PC-3 (cell line): ENCODE data around the gene OXSR1. TPM values are rescaled to one million over a fixed set of nuclear protein-coding genes. Genes with fewer than 3 reads are reported as not detected.

Experiments
- ATAC-seq: fragments of 200-7000 bp; cut with Tn5 transposase; 2 replicates; pipeline ENCODE4 v1.9.1; 2020; ENCODE audit warnings: mild to moderate bottlenecking, moderate library complexity
- BruUV-seq: library from RNA; stranded (reverse); fragments of 400-500 nt; replicated peaks from 2 replicates; lab custom pipeline; 2021; lab: Mats Ljungman, UMichigan
- CTCF ChIA-PET: fragments of 300-600 bp; sonication (Branson Sonifier 250); formaldehyde crosslinking; loops from one replicate; lab custom pipeline; 2022; ENCODE audit warnings: antibody characterized with exemption; lab: Charles Lee
- POLR2A ChIA-PET: fragments of 300-600 bp; sonication (Branson Sonifier 250); formaldehyde crosslinking; loops from one replicate; lab custom pipeline; 2022; ENCODE audit warnings: antibody characterized with exemption; ENCODE audit not compliant: unreplicated experiment; lab: Charles Lee
- DNase-seq: peaks from one replicate; pipeline ENCODE4 v3.0.0-alpha.2; 2015
- H2AFZ ChIP-seq: fragments of 300-600 bp; sonication (generic); 2 replicates; pipeline ENCODE4 v1.6.0; 2016; ENCODE audit warnings: antibody characterized with exemption, low read length
- H3F3A ChIP-seq: fragments of 300-600 bp; sonication (generic); one replicate; pipeline ENCODE4 v1.6.0; 2017; ENCODE audit warnings: antibody characterized with exemption, low read length, control low read depth, mild to moderate bottlenecking; ENCODE audit not compliant: unreplicated experiment
- H3K27ac ChIP-seq: fragments of 300-600 bp; sonication (generic); 2 replicates; pipeline ENCODE4 v1.5.1; 2016; ENCODE audit warnings: mild to moderate bottlenecking, low read length
- H3K27me3 ChIP-seq: fragments of 300-600 bp; sonication (generic); 2 replicates; pipeline ENCODE4 v1.6.1; 2016; ENCODE audit warnings: low read length, mixed read lengths
- H3K36me3 ChIP-seq: fragments of 300-600 bp; sonication (generic); 2 replicates; pipeline ENCODE4 v1.6.1; 2016; ENCODE audit warnings: low read depth, mixed run types, low read length, mixed read lengths
- H3K4me1 ChIP-seq: fragments of 300-600 bp; sonication (generic); 2 replicates; pipeline ENCODE4 v1.5.1; 2016; ENCODE audit warnings: low read length; ENCODE audit not compliant: insufficient read depth
- H3K4me2 ChIP-seq: fragments of 300-600 bp; sonication (generic); 2 replicates; pipeline ENCODE4 v1.6.0; 2016; ENCODE audit warnings: low read length
- H3K4me3 ChIP-seq: fragments of 300-600 bp; sonication (generic); 2 replicates; pipeline ENCODE4 v1.5.1; 2016; ENCODE audit warnings: mild to moderate bottlenecking, low read length, mixed read lengths
- H3K79me2 ChIP-seq: fragments of 300-600 bp; sonication (generic); 2 replicates; pipeline ENCODE4 v1.6.1; 2017; ENCODE audit warnings: low read length, mixed read lengths
- H3K9ac ChIP-seq: fragments of 300-600 bp; sonication (generic); 2 replicates; pipeline ENCODE4 v1.6.0; 2016; ENCODE audit warnings: mild to moderate bottlenecking, low read length
- H3K9me2 ChIP-seq: fragments of 300-600 bp; sonication (generic); replicated peaks from 2 replicates; pipeline ENCODE4 v1.6.1; 2016; ENCODE audit warnings: mixed run types, low read length, mixed read lengths
- H3K9me3 ChIP-seq: fragments of 300-600 bp; sonication (generic); 2 replicates; pipeline ENCODE4 v1.6.1; 2016; ENCODE audit warnings: low read length, mixed read lengths
- H4K20me1 ChIP-seq: fragments of 300-600 bp; sonication (generic); 2 replicates; pipeline ENCODE4 v1.6.1; 2016; ENCODE audit warnings: low read length, mixed read lengths
- CTCF ChIP-seq: fragments of 300-600 bp; sonication (generic); conservative IDR thresholded peaks from 2 replicates; pipeline ENCODE4 v1.5.1; 2017; ENCODE audit warnings: antibody characterized with exemption, low read depth, mild to moderate bottlenecking, low read length
- EZH2 ChIP-seq: fragments of 300-600 bp; sonication (generic); IDR thresholded peaks from one replicate; pipeline ENCODE4 v1.6.1; 2017; ENCODE audit warnings: antibody characterized with exemption, mild to moderate bottlenecking, low read length; ENCODE audit not compliant: unreplicated experiment
- EZH2phosphoT487 ChIP-seq: fragments of 300-600 bp; sonication (generic); IDR thresholded peaks from 2 replicates; pipeline ENCODE4 v1.6.1; 2018; ENCODE audit warnings: mild to moderate bottlenecking, antibody characterized with exemption, low read length, borderline replicate concordance
- intact Hi-C: fragments of 100-400 bp; cut with micrococcal nuclease; formaldehyde crosslinking; loops from 2 replicates; pipeline ENCODE4 v1.9.0; 2023
- total RNA-seq: library from RNA; depleted of rRNA; stranded (reverse); fragments of >200 nt; gene quantifications from 2 replicates; pipeline ENCODE4 v1.2.3, GENCODE V29; 2014

The OXSR1 gene
- total RNA-seq, 1 experiment from 2014 or later: 42.2 TPM

DNA sequence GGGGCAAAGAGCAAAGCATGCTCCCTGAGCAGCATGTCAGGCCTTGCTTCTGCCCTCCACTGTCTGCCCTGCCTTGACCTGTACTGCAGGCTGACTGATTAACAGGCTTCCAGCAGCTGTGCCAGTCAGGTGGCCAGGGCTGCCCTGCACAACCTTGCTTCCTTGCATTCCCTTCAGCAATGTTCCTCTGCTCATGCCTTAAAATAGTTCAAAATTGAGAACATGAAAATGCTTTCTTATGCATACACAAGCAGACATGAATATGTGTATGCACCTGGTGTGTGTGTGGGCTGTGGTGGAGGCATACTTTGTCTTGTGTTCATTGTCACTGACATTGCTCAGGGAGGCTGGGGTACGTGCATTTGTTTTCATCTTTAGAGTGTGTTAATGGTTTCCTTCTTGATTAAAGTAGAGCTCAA, 99.0 kb downstream of the OXSR1 start:
- Histone ChIP-seq H3K4me1 (no peaks in the 10 kb centered on the region), H3K9ac (no peak overlapping the region), H3K4me2 (no peak overlapping the region), H3K9me3 (no peaks in the 10 kb centered on the region), H3F3A (no peaks in the 10 kb centered on the region), H3K27me3 (no peaks in the 10 kb centered on the region), H4K20me1 (no peaks in the 10 kb centered on the region), H2AFZ (no peak overlapping the region), H3K79me2 (no peaks in the 10 kb centered on the region), H3K27ac (no peak overlapping the region), H3K9me2 (no peaks in the 10 kb centered on the region), H3K4me3 (no peak overlapping the region), H3K36me3 (peaks cover 5% of the 10 kb centered on the region; the same call in 1 of the 2 replicates)
- POLR2A ChIA-PET: no interaction called here
- DNase-seq (no peak), ATAC-seq (peak; percentile 17; the same call in 1 of the 2 replicates)
- TF ChIP-seq CTCF (no peak), EZH2 (no peak), EZH2phosphoT487 (no peak)
- CTCF ChIA-PET: interaction anchor here (1.6 kb wide), 1 partner anchor 82 kb away, joined by 3 read pairs; the partner anchor contains the start of gene XYLB
- BruUV-seq: no TSS peak
- intact Hi-C loops: no loop called here

GRCh38 chr3:38264779-38265178, 99.4 kb downstream of the OXSR1 start:
- H3K9me2 ChIP-seq: no peaks in the 10 kb centered on the region
- H3F3A ChIP-seq: no peaks in the 10 kb centered on the region
- H3K4me1 ChIP-seq: no peaks in the 10 kb centered on the region
- DNase-seq (no peak), ATAC-seq (no peak; the same call in 1 of the 2 replicates)
- H3K27me3 ChIP-seq: no peaks in the 10 kb centered on the region
- no peaks in the 10 kb centered on the region for H3K9me3 ChIP-seq
- H3K4me2 ChIP-seq: no peak overlapping the region
- H3K4me3 ChIP-seq: no peak overlapping the region
- no TSS peak for BruUV-seq
- CTCF ChIA-PET: interaction anchor here (1.6 kb wide), 1 partner anchor 82 kb away, joined by 3 read pairs; the partner anchor contains the start of gene XYLB
- TF ChIP-seq EZH2phosphoT487 (no peak), EZH2 (no peak), CTCF (no peak)
- H3K9ac ChIP-seq: no peak overlapping the region
- no peak overlapping the region for H3K27ac ChIP-seq
- intact Hi-C loops: no loop called here
- H4K20me1 ChIP-seq: no peaks in the 10 kb centered on the region
- H3K36me3 ChIP-seq: peaks cover 5% of the 10 kb centered on the region; the same call in 1 of the 2 replicates
- H2AFZ ChIP-seq: no peak overlapping the region
- POLR2A ChIA-PET: no interaction called here
- H3K79me2 ChIP-seq: no peaks in the 10 kb centered on the region

GRCh38 chr3:38265604-38266307, 100.4 kb downstream of the OXSR1 start, which contains the start of gene SLC22A13:
SLC22A13 (plus strand) TSS chr3:38265812; CDS start chr3:38265861, 49 bp downstream.
- H3F3A ChIP-seq: no peaks in the 10 kb centered on the region
- POLR2A ChIA-PET: interaction anchor here (0.6 kb wide), 1 partner anchor 76 kb away, joined by 3 read pairs; no protein-coding TSS in a partner anchor
- no peaks in the 10 kb centered on the region for H3K4me1 ChIP-seq
- H4K20me1 ChIP-seq: no peaks in the 10 kb centered on the region
- no peaks in the 10 kb centered on the region for H3K27me3 ChIP-seq
- intact Hi-C loops: no loop called here
- TF ChIP-seq EZH2phosphoT487: no peak
- TF ChIP-seq EZH2: no peak
- TF ChIP-seq CTCF: no peak
- H2AFZ ChIP-seq: no peak within 1 kb of the TSS
- DNase-seq: no peak
- no peaks in the 10 kb centered on the region; the same call in 1 of the 2 replicates for H3K36me3 ChIP-seq
- no TSS peak for BruUV-seq
- H3K79me2 ChIP-seq: no peaks in the 10 kb centered on the region
- H3K27ac ChIP-seq: no peak within 1 kb of the TSS
- CTCF ChIA-PET: interaction anchor here (0.6 to 1.6 kb wide), 2 partner anchors 52 to 81 kb away, joined by 3 to 14 read pairs; partner anchors contain the start of gene XYLB
- no peak for ATAC-seq
- H3K9ac ChIP-seq: no peak within 1 kb of the TSS
- H3K4me2 ChIP-seq: no peak within 1 kb of the TSS
- no peaks in the 10 kb centered on the region for H3K9me2 ChIP-seq
- no peak within 1 kb of the TSS for H3K4me3 ChIP-seq
- no peaks in the 10 kb centered on the region for H3K9me3 ChIP-seq
